Neuron (in vitro differentiated cells): ENCODE data around the gene ST3GAL3.

Experiments used
- H2AFZ ChIP-seq: one replicate; pipeline ENCODE4 v1.6.1; 2013; ENCODE audit warnings: low read depth, mild to moderate bottlenecking, inconsistent platforms, low read length, moderate library complexity
- H3K27me3 ChIP-seq: one replicate; pipeline ENCODE4 v1.6.1; 2013; ENCODE audit warnings: low read length; ENCODE audit not compliant: insufficient read depth
- H3K36me3 ChIP-seq: one replicate; pipeline ENCODE4 v1.6.1; 2013; ENCODE audit warnings: low read length; ENCODE audit not compliant: insufficient read depth
- H3K4me1 ChIP-seq: one replicate; pipeline ENCODE4 v1.6.1; 2013; ENCODE audit warnings: low read length; ENCODE audit not compliant: insufficient read depth
- H3K4me3 ChIP-seq: 2 replicates; pipeline ENCODE4 v1.5.1; 2013; ENCODE audit warnings: mild to moderate bottlenecking, low read length, moderate library complexity
- H3K9me3 ChIP-seq: one replicate; pipeline ENCODE4 v1.6.1; 2013; ENCODE audit warnings: low read length

ST3GAL3 gene

DNA sequence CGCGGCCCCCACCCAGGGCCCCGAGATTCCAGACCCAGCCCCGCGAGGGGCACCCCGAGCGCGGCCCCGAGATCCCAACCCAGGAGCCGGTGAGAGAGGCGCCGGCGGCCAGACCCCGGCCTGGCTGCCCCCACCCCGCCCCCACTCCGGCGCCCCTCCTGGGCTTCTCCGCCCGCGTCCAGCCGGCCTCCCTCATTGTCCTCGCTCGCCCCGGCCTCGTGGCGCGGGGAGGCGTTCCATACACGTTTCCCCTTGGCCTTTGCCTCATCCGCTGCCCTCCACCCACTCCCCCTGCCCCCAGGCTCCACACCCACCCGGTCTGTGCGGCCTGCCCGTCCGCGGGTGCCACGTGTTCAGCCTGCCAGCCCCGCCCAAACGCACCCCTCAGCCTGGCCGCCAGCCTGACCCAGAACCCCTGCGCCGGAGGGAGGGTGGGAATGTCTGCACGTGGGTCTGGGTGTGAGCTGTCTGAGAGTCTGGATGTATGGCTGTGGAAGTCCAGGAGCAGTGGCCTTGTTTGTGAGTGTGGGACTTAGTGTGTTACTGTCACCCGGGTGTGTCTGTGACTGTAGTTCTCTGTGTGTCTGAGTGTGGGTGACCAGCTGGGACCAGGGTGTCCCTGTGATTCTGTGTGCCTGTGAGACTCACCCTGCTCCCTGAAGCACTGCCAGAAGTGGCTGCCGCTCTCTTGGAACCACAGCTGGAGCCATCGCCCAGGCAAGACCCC, 272.4 kb downstream of the ST3GAL3 start:
- Histone ChIP-seq H3K4me3 (peak overlapping the region; percentile 76), H3K36me3 (peaks cover 50% of the 10 kb centered on the region), H3K27me3 (no peaks in the 10 kb centered on the region), H3K4me1 (peaks cover 46% of the 10 kb centered on the region), H2AFZ (peak overlapping the region; percentile 23), H3K9me3 (no peaks in the 10 kb centered on the region)

DNA sequence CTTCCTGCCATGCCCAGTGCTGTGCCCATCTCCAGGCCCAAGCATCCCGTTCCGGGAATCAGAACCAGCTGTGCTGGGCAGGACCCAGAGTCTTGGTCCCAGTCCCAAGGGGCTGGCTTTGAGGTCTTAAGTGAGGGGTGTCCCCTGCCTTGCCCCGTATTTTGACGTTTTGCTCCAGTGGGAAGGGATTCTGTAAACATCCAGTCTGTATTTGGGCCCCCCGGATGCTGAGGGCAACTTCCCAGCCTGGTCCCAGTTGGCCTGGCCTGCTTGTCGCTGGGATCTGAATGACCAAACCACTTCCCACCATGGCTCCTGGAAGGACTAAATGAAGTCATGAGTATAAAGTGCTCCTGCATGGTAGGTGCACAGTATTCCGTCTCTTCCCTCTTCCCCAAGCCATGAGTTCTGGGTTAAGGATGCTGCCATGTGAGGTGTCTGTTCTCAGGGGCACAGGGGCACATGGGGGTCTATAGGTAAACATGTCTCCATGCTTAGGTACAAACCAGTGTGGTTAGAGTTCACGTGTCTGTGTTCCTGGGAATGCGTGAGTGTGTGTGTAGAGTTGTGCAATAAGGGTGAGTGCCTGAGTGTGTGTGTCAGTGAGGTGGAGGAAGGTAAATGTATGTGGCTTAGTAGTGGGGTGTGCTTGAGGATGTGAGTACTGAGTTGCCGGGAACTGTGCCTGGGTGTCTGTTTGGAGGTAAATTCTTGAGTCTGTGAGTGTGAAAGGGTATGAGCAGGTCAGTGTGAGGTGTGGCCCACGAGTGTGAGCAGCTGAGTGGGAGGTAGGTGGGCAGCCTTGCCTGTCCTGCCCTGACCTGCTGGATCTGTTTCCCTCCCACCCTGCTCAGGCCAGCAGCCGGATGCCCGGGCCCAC, 273.2 kb downstream of the ST3GAL3 start:
- Histone ChIP-seq H3K36me3 (peaks cover 56% of the 10 kb centered on the region), H3K4me3 (peak overlapping the region; percentile 76)

More for the DNA sequence above, 273.2 kb downstream of the ST3GAL3 start:
- peaks cover 44% of the 10 kb centered on the region for H3K4me1 ChIP-seq
- H3K9me3 ChIP-seq, result no peaks in the 10 kb centered on the region
- no peak overlapping the region for H2AFZ ChIP-seq
- no peaks in the 10 kb centered on the region for H3K27me3 ChIP-seq
